Measurements from ENCODE around the gene RNF26.
A peak's percentile ranks its signal among the peaks of the same experiment; 100 is the strongest.

DNA sequence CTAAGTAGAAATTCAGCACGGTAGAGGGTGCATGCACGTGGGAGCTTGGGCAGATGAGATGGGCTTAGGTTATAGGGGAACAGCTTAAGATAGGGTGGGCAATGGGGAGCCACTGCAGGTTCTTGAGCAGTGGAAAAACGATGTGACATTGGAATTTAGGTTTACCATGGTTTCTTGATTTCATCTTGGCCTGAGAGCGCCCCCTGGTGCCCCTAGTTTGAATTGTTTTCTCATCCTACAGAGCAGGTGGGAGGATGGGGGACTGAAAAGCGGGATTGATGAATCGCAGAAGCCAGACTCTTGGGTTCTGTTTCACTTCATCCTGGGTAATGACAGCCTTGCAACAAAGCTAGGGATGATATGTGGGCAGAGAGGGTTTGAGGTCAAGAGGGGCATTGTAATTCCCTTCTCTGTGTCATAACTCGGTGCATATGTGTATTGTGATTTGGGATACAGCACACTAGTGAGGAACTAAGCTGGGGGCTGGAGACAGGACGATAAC is 10.7 kb upstream of the RNF26 start:
- TF ChIP-seq, protein P1, sequence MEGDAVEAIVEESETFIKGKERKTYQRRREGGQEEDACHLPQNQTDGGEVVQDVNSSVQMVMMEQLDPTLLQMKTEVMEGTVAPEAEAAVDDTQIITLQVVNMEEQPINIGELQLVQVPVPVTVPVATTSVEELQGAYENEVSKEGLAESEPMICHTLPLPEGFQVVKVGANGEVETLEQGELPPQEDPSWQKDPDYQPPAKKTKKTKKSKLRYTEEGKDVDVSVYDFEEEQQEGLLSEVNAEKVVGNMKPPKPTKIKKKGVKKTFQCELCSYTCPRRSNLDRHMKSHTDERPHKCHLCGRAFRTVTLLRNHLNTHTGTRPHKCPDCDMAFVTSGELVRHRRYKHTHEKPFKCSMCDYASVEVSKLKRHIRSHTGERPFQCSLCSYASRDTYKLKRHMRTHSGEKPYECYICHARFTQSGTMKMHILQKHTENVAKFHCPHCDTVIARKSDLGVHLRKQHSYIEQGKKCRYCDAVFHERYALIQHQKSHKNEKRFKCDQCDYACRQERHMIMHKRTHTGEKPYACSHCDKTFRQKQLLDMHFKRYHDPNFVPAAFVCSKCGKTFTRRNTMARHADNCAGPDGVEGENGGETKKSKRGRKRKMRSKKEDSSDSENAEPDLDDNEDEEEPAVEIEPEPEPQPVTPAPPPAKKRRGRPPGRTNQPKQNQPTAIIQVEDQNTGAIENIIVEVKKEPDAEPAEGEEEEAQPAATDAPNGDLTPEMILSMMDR (IDR thresholded peaks at IDR 0.05): peak; percentile 64 to 87 (median 84)
- TF ChIP-seq POLR2A (IDR thresholded peaks at IDR 0.05): no peak
